HG03175 (cell line): ENCODE data around the gene NKAIN2.
"Not testable (repeated sequence)": the region's sequence is repeated elsewhere in the genome, so short reads cannot be mapped to it uniquely, and the experiment has no call there.

ENCODE experiments used
- ATAC-seq: cut with Tn5 transposase; IDR thresholded peaks from one replicate; pipeline ENCODE4 v1.9.1; 2021; ENCODE audit warnings: mild to moderate bottlenecking, moderate library complexity; ENCODE audit not compliant: unreplicated experiment

The NKAIN2 gene

GRCh38 chr6:124190256-124190655 is 386.6 kb downstream of the NKAIN2 start:
- ATAC-seq: no peak

GRCh38 chr6:124193132-124193531 is 389.5 kb downstream of the NKAIN2 start:
- ATAC-seq: no peak

- ATAC-seq: no peak
These were observed 393.5 kb downstream of the NKAIN2 start for GRCh38 chr6:124197148-124197547.

- no peak for ATAC-seq
These were observed 395.6 kb downstream of the NKAIN2 start for GRCh38 chr6:124199286-124199685.

- no peak for ATAC-seq
These were observed 397.0 kb downstream of the NKAIN2 start for GRCh38 chr6:124200661-124201060.

GRCh38 chr6:124203101-124203811 is 399.6 kb downstream of the NKAIN2 start:
- ATAC-seq: no peak

GRCh38 chr6:124203812-124204167 is 400.1 kb downstream of the NKAIN2 start:
- no peak for ATAC-seq

- ATAC-seq: no peak
These were observed 402.3 kb downstream of the NKAIN2 start for GRCh38 chr6:124205921-124206320.

GRCh38 chr6:124223611-124224345 is 420.1 kb downstream of the NKAIN2 start:
- no peak for ATAC-seq

GRCh38 chr6:124226396-124226795 is 422.7 kb downstream of the NKAIN2 start:
- no peak for ATAC-seq

- ATAC-seq: no peak
These were observed 429.6 kb downstream of the NKAIN2 start for GRCh38 chr6:124233221-124233620.

- ATAC-seq: no peak
These were observed 431.1 kb downstream of the NKAIN2 start for GRCh38 chr6:124234801-124235200.

- no peak for ATAC-seq
These were observed 434.2 kb downstream of the NKAIN2 start for GRCh38 chr6:124237911-124238310.

- not testable (repeated sequence) for ATAC-seq
These were observed 434.7 kb downstream of the NKAIN2 start for GRCh38 chr6:124238408-124238807.

GRCh38 chr6:124254941-124255685 is 451.4 kb downstream of the NKAIN2 start:
- ATAC-seq: no peak

GRCh38 chr6:124260337-124260736 is 456.7 kb downstream of the NKAIN2 start:
- no peak for ATAC-seq

GRCh38 chr6:124269733-124270132 is 466.1 kb downstream of the NKAIN2 start:
- no peak for ATAC-seq

GRCh38 chr6:124273701-124274100 is 470.0 kb downstream of the NKAIN2 start:
- ATAC-seq: no peak

- ATAC-seq: no peak
These were observed 478.9 kb downstream of the NKAIN2 start for GRCh38 chr6:124282541-124282940.

- no peak for ATAC-seq
These were observed 479.8 kb downstream of the NKAIN2 start for GRCh38 chr6:124283486-124283885.

- no peak for ATAC-seq
These were observed 481.5 kb downstream of the NKAIN2 start for GRCh38 chr6:124285146-124285545.
